GM23338 (cell line): ENCODE measurements around the gene MINDY1. TPM values are rescaled to one million over a fixed set of nuclear protein-coding genes. Genes with fewer than 3 reads are reported as not detected.

Experiments
- CREB1 ChIP-seq: fragments of 250-450 bp; sonication (Bioruptor Pico); IDR thresholded peaks from 2 replicates; pipeline ENCODE4 v1.5.0; 2020; ENCODE audit warnings: low read depth, mild to moderate bottlenecking, moderate library complexity
- EZH2 ChIP-seq: fragments of 200-600 bp; sonication (generic); IDR thresholded peaks from one replicate; pipeline ENCODE4 v1.8.0; 2017; ENCODE audit warnings: antibody characterized with exemption, mild to moderate bottlenecking, low read depth; ENCODE audit not compliant: unreplicated experiment
- STAT1 ChIP-seq: IDR thresholded peaks from one replicate; pipeline ENCODE4 v1.6.1; 2016; ENCODE audit warnings: antibody characterized with exemption; ENCODE audit not compliant: unreplicated experiment
- ZNF462 ChIP-seq: fragments of 250-450 bp; sonication (Bioruptor Pico); IDR thresholded peaks from 2 replicates; pipeline ENCODE4 v1.5.0; 2020; ENCODE audit warnings: mild to moderate bottlenecking, moderate library complexity
- polyA plus RNA-seq: library from polyadenylated mRNA; unstranded; fragments of >200 nt; fragmentation: Nextera tagmentation; extraction: Ambion mirVana; gene quantifications from 2 replicates; pipeline ENCODE4 v1.2.1, GENCODE V29; 2016
- total RNA-seq: library from RNA; depleted of rRNA; stranded (reverse); fragments of >200 nt; shearing (Covaris generic); gene quantifications from 2 replicates; pipeline ENCODE4 v1.2.3, GENCODE V29; 2014
- TF ChIP-seq, protein P1 (sequence below): IDR thresholded peaks from 2 replicates; pipeline ENCODE4 v1.6.1; 2016; ENCODE audit warnings: antibody characterized with exemption
- TF ChIP-seq, protein P2 (sequence below): IDR thresholded peaks from one replicate; pipeline ENCODE4 v1.6.1; 2018; ENCODE audit warnings: antibody characterized with exemption; ENCODE audit not compliant: unreplicated experiment

The MINDY1 gene
- total and polyA plus RNA-seq, 2 experiments from 2014 or later, result 4.5 to 10.3 TPM

DNA sequence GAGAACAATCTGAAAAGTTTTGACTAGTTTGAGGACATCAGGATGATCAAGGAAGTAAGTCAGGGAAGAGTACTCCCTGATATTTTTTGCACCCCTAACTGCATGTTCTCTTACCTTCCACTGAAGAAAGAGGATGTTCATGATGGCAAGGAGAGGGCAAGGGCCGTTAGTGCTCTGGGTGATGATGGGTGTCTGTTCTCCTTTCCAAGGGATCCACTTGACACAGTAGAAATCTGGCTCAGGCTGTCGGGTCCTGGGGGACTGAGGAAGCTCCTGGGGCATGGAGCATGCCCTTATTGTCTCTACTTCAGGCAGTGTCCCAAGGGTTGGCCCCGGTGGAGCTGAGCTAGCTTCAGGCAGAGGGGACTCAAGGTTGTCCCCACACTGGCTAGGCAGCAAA is 4.7 kb downstream of the MINDY1 start (continued):
- TF ChIP-seq ZNF462 (CRISPR knock-in tag), result no peak
- TF ChIP-seq, protein P1, sequence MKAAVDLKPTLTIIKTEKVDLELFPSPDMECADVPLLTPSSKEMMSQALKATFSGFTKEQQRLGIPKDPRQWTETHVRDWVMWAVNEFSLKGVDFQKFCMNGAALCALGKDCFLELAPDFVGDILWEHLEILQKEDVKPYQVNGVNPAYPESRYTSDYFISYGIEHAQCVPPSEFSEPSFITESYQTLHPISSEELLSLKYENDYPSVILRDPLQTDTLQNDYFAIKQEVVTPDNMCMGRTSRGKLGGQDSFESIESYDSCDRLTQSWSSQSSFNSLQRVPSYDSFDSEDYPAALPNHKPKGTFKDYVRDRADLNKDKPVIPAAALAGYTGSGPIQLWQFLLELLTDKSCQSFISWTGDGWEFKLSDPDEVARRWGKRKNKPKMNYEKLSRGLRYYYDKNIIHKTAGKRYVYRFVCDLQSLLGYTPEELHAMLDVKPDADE, result no peak
- TF ChIP-seq CREB1, result no peak
- TF ChIP-seq, protein P2, sequence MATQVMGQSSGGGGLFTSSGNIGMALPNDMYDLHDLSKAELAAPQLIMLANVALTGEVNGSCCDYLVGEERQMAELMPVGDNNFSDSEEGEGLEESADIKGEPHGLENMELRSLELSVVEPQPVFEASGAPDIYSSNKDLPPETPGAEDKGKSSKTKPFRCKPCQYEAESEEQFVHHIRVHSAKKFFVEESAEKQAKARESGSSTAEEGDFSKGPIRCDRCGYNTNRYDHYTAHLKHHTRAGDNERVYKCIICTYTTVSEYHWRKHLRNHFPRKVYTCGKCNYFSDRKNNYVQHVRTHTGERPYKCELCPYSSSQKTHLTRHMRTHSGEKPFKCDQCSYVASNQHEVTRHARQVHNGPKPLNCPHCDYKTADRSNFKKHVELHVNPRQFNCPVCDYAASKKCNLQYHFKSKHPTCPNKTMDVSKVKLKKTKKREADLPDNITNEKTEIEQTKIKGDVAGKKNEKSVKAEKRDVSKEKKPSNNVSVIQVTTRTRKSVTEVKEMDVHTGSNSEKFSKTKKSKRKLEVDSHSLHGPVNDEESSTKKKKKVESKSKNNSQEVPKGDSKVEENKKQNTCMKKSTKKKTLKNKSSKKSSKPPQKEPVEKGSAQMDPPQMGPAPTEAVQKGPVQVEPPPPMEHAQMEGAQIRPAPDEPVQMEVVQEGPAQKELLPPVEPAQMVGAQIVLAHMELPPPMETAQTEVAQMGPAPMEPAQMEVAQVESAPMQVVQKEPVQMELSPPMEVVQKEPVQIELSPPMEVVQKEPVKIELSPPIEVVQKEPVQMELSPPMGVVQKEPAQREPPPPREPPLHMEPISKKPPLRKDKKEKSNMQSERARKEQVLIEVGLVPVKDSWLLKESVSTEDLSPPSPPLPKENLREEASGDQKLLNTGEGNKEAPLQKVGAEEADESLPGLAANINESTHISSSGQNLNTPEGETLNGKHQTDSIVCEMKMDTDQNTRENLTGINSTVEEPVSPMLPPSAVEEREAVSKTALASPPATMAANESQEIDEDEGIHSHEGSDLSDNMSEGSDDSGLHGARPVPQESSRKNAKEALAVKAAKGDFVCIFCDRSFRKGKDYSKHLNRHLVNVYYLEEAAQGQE, result no peak
- TF ChIP-seq STAT1, result no peak
- TF ChIP-seq EZH2, result no peak
